Neural crest cell (in vitro differentiated cells): ENCODE results near the gene EIF2B5. TPM values are rescaled to one million over a fixed set of nuclear protein-coding genes. Genes with fewer than 3 reads are reported as not detected.
"Not testable (repeated sequence)": the region's sequence is repeated elsewhere in the genome, so short reads cannot be mapped to it uniquely, and the experiment has no call there.

Source experiments
- DNase-seq: peaks from one replicate; pipeline ENCODE4 v3.0.0; 2021; ENCODE audit warnings: low read depth, mixed read lengths, low spot score
- H3K27ac Mint-ChIP-seq: one replicate; pipeline ENCODE4 v1.8.0; 2021; ENCODE audit warnings: mild to moderate bottlenecking, mixed read lengths; ENCODE audit not compliant: unreplicated experiment
- H3K27me3 Mint-ChIP-seq: 2 replicates; pipeline ENCODE4 v1.8.0; 2021; ENCODE audit warnings: low read depth, mild to moderate bottlenecking, mixed read lengths
- H3K36me3 Mint-ChIP-seq: 2 replicates; pipeline ENCODE4 v1.8.0; 2021; ENCODE audit warnings: low read depth, mild to moderate bottlenecking, mixed read lengths
- H3K4me1 Mint-ChIP-seq: 2 replicates; pipeline ENCODE4 v1.8.0; 2021; ENCODE audit warnings: mixed read lengths
- H3K4me3 Mint-ChIP-seq: one replicate; pipeline ENCODE4 v1.8.0; 2021; ENCODE audit warnings: mild to moderate bottlenecking, mixed read lengths
- H3K9me3 Mint-ChIP-seq: 2 replicates; pipeline ENCODE4 v1.8.0; 2021; ENCODE audit warnings: mixed read lengths
- total RNA-seq: library from RNA; stranded (reverse); gene quantifications from 2 replicates; pipeline ENCODE4 v1.2.1, GENCODE V29; 2021
- TF ChIP-seq, protein P1 (sequence below): fragments of 200-600 bp; sonication (generic); conservative IDR thresholded peaks from 2 replicates; pipeline ENCODE4 v1.5.0; 2021; ENCODE audit warnings: antibody characterized with exemption, mild to moderate bottlenecking

Gene EIF2B5
- total RNA-seq, 1 donor from 2014 or later: 57.7 TPM

DNA sequence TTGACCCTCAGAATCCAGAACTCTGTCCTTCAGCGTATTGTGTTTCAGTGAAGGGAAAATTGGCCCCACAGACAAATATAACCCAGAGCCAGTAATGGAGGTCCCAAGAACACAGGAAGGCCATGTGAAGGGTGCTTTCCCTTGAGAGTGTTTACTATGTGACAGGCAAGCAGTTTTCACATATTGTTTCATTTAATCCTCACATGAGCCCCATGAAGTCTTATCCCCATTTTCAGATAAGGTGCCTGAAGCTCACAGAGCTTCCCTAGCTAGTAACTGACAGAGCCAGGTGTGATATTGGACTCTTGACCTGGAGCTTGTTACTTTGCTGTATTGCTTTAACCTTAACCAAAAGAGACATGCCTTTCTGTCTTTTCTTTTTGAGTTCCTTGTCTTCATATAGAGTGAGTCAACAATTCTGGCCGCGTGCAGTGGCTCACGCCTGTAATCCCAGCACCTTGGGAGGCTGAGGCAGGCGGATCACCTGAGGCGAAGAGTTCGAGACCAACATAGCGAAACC, 10.7 kb downstream of the EIF2B5 start:
- H3K4me1 Mint-ChIP-seq: no peaks in the 10 kb centered on the region
- DNase-seq: no peak
- H3K27me3 Mint-ChIP-seq: no peaks in the 10 kb centered on the region
- TF ChIP-seq, protein P1, sequence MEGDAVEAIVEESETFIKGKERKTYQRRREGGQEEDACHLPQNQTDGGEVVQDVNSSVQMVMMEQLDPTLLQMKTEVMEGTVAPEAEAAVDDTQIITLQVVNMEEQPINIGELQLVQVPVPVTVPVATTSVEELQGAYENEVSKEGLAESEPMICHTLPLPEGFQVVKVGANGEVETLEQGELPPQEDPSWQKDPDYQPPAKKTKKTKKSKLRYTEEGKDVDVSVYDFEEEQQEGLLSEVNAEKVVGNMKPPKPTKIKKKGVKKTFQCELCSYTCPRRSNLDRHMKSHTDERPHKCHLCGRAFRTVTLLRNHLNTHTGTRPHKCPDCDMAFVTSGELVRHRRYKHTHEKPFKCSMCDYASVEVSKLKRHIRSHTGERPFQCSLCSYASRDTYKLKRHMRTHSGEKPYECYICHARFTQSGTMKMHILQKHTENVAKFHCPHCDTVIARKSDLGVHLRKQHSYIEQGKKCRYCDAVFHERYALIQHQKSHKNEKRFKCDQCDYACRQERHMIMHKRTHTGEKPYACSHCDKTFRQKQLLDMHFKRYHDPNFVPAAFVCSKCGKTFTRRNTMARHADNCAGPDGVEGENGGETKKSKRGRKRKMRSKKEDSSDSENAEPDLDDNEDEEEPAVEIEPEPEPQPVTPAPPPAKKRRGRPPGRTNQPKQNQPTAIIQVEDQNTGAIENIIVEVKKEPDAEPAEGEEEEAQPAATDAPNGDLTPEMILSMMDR: no peak
- H3K27ac Mint-ChIP-seq: no peak overlapping the region
- H3K4me3 Mint-ChIP-seq: no peak overlapping the region
- no peaks in the 10 kb centered on the region for H3K36me3 Mint-ChIP-seq
- H3K9me3 Mint-ChIP-seq: no peaks in the 10 kb centered on the region

DNA sequence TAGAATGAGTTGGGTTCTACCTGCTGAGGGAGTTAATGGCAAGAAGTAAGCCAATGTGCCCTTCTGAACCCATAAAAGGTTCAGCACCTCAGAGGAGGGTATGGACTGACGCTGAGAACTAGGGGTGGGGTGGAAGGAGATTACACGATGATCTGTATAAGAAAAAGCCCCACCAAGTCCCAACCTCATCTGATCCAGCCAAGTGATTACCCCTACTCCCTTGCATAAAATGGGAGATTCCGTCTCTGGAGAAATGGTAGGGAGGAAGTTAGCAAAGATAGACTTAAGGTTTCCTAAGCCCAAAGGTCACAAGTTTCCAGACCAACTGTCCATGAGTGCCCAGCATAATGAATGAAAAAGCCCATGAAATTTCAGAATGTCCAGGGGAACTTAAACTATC, 12.9 kb downstream of the EIF2B5 start:
- TF ChIP-seq, protein P1: no peak
- H3K27ac Mint-ChIP-seq: no peak overlapping the region
- no peaks in the 10 kb centered on the region for H3K27me3 Mint-ChIP-seq
- no peak for DNase-seq
- H3K4me1 Mint-ChIP-seq: peaks cover 6% of the 10 kb centered on the region
- no peaks in the 10 kb centered on the region for H3K36me3 Mint-ChIP-seq
- H3K4me3 Mint-ChIP-seq: no peak overlapping the region
- H3K9me3 Mint-ChIP-seq: no peaks in the 10 kb centered on the region

DNA sequence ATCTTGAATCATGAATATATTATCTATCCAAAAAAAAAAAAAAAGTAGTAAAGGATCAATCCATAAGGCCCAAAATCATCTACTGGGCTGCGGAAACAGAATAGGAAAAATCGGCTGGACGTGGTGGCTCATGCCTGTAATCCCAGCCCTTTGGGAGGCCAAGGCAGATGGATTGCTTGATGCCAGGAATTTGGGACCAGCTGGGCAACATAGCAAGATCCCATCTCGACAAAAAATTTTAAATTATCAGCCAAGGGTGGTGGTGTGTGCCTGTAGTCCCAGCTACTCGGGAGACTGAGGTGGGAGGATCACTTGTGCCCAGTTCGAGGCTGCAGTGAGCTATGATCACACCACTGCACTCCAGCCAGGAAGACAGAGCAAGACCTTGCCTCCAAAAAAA, 14.0 kb downstream of the EIF2B5 start:
- Mint-ChIP-seq H3K27me3 (no peaks in the 10 kb centered on the region), H3K4me1 (peaks cover 15% of the 10 kb centered on the region), H3K27ac (no peak overlapping the region), H3K36me3 (no peaks in the 10 kb centered on the region), H3K4me3 (no peak overlapping the region), H3K9me3 (no peaks in the 10 kb centered on the region)
- TF ChIP-seq, protein P1: no peak
- no peak for DNase-seq

DNA sequence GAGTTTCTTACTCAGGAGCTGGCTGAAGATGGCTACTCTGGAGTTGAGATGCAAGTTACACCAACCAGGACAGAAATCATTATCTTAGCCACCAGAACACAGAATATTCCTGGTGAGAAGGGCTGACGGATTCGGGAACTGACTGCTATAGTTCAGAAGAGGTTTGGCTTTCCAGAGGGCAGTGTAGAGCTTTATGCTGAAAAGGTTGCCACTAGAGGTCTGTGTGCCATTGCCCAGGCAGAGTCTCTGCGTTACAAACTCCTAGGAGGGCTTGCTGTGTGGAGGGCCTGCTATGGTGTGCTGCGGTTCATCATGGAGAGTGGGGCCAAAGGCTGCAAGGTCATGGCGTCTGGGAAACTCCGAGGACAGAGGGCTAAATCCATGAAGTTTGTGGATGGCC, 14.6 kb downstream of the EIF2B5 start:
- not testable (repeated sequence) for H3K27ac Mint-ChIP-seq

DNA sequence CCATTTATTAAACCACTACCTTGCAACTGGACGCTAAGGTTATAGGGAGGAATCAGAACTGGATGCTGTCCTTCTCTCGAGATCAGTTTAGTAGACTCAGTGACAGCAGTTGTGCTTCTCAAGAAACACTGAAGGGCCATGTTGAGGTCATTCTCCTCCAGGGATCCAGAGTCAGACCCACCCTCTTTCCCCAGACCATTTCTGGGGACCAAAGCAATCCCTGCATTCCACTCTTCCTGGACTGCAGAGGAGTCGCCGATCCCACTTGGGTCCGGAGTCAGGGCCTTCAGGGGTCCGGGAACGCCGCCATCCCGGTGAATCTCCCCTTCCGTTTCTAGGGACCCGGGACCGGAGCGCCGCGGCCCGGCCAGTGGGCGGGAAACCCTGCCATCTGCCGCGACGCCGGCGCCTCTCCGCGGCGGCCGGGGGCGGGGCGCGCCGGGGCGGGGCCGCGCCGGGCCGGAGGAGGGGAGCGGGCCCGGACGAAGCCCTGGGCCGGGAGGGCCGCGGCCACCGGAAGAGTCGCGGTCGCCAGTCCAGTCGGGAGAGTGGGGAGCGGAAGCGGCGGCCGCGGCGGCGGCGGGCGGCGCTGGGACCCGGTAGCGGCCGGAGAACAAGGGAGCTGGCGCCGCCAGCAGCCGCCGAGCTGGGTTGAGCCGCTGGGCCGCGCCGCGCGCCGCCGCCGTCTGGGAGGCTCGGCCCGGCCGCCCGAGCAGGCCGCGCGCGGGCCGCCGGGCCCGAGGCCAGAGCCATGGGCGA, 19.9 kb downstream of the EIF2B5 start, which contains the start of gene DVL3:
Gene DVL3, plus strand, starts transcription at position 493 of the 759 bp plus-strand sequence. Its CDS starts 259 bp downstream, at position 752.
- Mint-ChIP-seq H3K9me3 (no peaks in the 10 kb centered on the region), H3K36me3 (no peaks in the 10 kb centered on the region), H3K27ac (peak within 1 kb of the TSS; percentile 96), H3K4me1 (peaks cover 42% of the 10 kb centered on the region), H3K27me3 (no peaks in the 10 kb centered on the region), H3K4me3 (peak within 1 kb of the TSS; percentile 93)
- TF ChIP-seq, protein P1: no peak
- peak; percentile 41 for DNase-seq

More for the DNA sequence above, 14.6 kb downstream of the EIF2B5 start:
- peaks cover 21% of the 10 kb centered on the region for H3K4me1 Mint-ChIP-seq
- not testable (repeated sequence) for H3K9me3 Mint-ChIP-seq, DNase-seq, H3K27me3 Mint-ChIP-seq, H3K36me3 Mint-ChIP-seq
- peak overlapping the region; percentile 72 for H3K4me3 Mint-ChIP-seq
